Mucosa of descending colon (tissue), 3 donors: ENCODE results near the gene CBFB. TPM values are rescaled to one million over a fixed set of nuclear protein-coding genes. Genes with fewer than 3 reads are reported as not detected.

Source experiments
- ATAC-seq: fragments of 200-7000 bp; cut with Tn5 transposase; one replicate; pipeline ENCODE4 v1.9.1; 2020; ENCODE audit warnings: mild to moderate bottlenecking, moderate library complexity
- DNase-seq, 3 donors: peaks; one replicate each; pipeline ENCODE4 v3.0.0-alpha.2; 2020
- H3K36me3 ChIP-seq: fragments of 200-600 bp; one replicate; pipeline ENCODE4 v1.8.0; 2021; ENCODE audit warnings: low read depth, mild to moderate bottlenecking
- H3K4me1 ChIP-seq: fragments of 200-600 bp; one replicate; pipeline ENCODE4 v1.8.0; 2021; ENCODE audit warnings: low read depth, mild to moderate bottlenecking
- H3K4me3 ChIP-seq: fragments of 200-600 bp; one replicate; pipeline ENCODE4 v1.8.0; 2021; ENCODE audit warnings: mild to moderate bottlenecking
- H3K9me3 ChIP-seq: fragments of 200-600 bp; one replicate; pipeline ENCODE4 v1.8.0; 2021; ENCODE audit warnings: mild to moderate bottlenecking
- intact Hi-C, 2 donors: fragments of 100-400 bp; cut with DNase I in 1 of 2; cut with micrococcal nuclease in 1 of 2; formaldehyde crosslinking; loops; one replicate each; pipeline versions ENCODE4 v1.11.0 to v1.11.1; 2022; cut with DNase I, micrococcal nuclease
- total RNA-seq, 3 donors: library from RNA; stranded (reverse); fragmentation: NEBNext Ultra II Directional in 2 of 3; extraction: Animal tissue kit (Norgen Biotek cat#: 25700) in 2 of 3; gene quantifications; one replicate each; pipeline versions ENCODE4 v1.2.1 to v1.2.4, GENCODE V29; 2021 to 2023
- TF ChIP-seq, protein P1 (sequence below): fragments of 200-600 bp; IDR thresholded peaks from one replicate; pipeline ENCODE4 v1.8.0; 2022; ENCODE audit warnings: antibody characterized with exemption, mild to moderate bottlenecking
- donor health status: DM: no; HTN: no; CAD: no; lungs with moderate emphysema.
- donor health status: DM: no; HTN: no; CAD: no.
- donor health status: DM: no; HTN: yes; CAD: no.

Gene CBFB
- total RNA-seq, 3 donors from 2014 or later, result 26.3 to 35.5 (median 26.8) TPM

DNA sequence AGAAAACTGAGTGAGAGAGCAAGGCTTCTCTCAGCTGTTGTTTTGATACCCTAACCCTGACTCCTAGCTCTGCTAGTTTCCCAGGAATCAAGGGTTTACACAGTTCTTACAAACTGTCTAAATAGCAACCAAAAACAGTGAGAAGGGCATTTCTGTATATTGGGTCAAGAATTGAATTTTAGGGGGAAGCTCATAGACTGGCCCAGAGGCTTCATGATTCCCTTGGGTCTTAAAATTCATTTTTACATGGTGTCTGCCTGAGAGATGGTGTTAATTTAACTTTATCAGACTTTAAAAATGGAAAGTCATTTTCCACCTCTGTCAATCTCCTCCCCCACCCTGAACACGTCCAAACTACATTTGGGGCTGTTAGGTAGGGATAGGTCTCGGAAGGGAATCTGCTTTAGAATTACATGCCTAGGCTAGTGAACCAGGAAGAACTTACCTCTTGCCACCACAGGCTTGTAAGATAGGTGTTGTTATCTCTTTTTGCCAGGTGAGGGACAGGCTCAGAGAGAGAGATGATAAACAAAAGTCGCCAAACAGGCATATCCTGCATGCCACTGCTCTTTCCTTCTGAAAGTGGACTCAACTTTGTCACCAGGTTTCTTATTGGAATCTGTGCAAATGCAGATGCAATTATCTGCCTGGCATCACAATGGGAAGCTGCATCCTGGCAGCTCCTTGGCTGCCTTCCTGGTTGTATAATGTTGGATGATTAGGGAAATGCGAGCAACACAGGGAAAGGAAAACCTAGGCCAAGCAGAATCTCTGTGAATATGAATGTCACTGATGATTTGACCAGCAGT is 83.8 kb downstream of the CBFB start:
- intact Hi-C loops, result no loop called here
- no peaks in the 10 kb centered on the region for H3K9me3 ChIP-seq
- DNase-seq (peak in 1 of 3 donors; percentile 23), ATAC-seq (peak; percentile 4)
- no peak overlapping the region for H3K4me3 ChIP-seq
- H3K4me1 ChIP-seq, result peaks cover 15% of the 10 kb centered on the region
- TF ChIP-seq, protein P1, sequence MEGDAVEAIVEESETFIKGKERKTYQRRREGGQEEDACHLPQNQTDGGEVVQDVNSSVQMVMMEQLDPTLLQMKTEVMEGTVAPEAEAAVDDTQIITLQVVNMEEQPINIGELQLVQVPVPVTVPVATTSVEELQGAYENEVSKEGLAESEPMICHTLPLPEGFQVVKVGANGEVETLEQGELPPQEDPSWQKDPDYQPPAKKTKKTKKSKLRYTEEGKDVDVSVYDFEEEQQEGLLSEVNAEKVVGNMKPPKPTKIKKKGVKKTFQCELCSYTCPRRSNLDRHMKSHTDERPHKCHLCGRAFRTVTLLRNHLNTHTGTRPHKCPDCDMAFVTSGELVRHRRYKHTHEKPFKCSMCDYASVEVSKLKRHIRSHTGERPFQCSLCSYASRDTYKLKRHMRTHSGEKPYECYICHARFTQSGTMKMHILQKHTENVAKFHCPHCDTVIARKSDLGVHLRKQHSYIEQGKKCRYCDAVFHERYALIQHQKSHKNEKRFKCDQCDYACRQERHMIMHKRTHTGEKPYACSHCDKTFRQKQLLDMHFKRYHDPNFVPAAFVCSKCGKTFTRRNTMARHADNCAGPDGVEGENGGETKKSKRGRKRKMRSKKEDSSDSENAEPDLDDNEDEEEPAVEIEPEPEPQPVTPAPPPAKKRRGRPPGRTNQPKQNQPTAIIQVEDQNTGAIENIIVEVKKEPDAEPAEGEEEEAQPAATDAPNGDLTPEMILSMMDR, result no peak
- no peaks in the 10 kb centered on the region for H3K36me3 ChIP-seq

- no peak for ATAC-seq
- no peak overlapping the region for H3K4me3 ChIP-seq
- H3K9me3 ChIP-seq, result no peaks in the 10 kb centered on the region
- H3K4me1 ChIP-seq, result peaks cover 15% of the 10 kb centered on the region
- intact Hi-C loops, result no loop called here
- no peaks in the 10 kb centered on the region for H3K36me3 ChIP-seq
- DNase-seq, result no peak
- TF ChIP-seq, protein P1, result no peak
Observed at GRCh38 chr16:67114793-67115192, 85.8 kb downstream of the CBFB start.

GRCh38 chr16:67115639-67116038 is 86.7 kb downstream of the CBFB start:
- ATAC-seq (no peak), DNase-seq (no peak)
- no peak overlapping the region for H3K4me3 ChIP-seq
- intact Hi-C loops, result no loop called here
- TF ChIP-seq, protein P1, result no peak
- H3K9me3 ChIP-seq, result no peaks in the 10 kb centered on the region
- peaks cover 12% of the 10 kb centered on the region for H3K4me1 ChIP-seq
- no peaks in the 10 kb centered on the region for H3K36me3 ChIP-seq

- Histone ChIP-seq H3K36me3 (no peaks in the 10 kb centered on the region), H3K4me3 (no peak overlapping the region), H3K4me1 (peaks cover 5% of the 10 kb centered on the region), H3K9me3 (no peaks in the 10 kb centered on the region)
- intact Hi-C loops, result no loop called here
- no peak for DNase-seq
- TF ChIP-seq, protein P1, result no peak
- ATAC-seq, result no peak
Observed at GRCh38 chr16:67116388-67117311, 87.7 kb downstream of the CBFB start.

GRCh38 chr16:67117716-67118115 is 88.8 kb downstream of the CBFB start:
- no peak overlapping the region for H3K4me3 ChIP-seq
- peaks cover 5% of the 10 kb centered on the region for H3K4me1 ChIP-seq
- H3K9me3 ChIP-seq, result no peaks in the 10 kb centered on the region
- ATAC-seq, result no peak
- TF ChIP-seq, protein P1, result no peak
- H3K36me3 ChIP-seq, result no peaks in the 10 kb centered on the region
- intact Hi-C loops, result no loop called here
- no peak for DNase-seq
